Parathyroid adenoma (tissue), 2 donors: ENCODE data around the gene TMEM191C.
"Not testable (repeated sequence)": the region's sequence is repeated elsewhere in the genome, so short reads cannot be mapped to it uniquely, and the experiment has no call there.

Source experiments
- H2AFZ ChIP-seq: fragments of 300-600 bp; sonication (generic); one replicate; pipeline ENCODE4 v1.7.0; 2017; ENCODE audit warnings: antibody characterized with exemption, mild to moderate bottlenecking
- H3K27ac ChIP-seq: fragments of 300-600 bp; sonication (generic); one replicate; pipeline ENCODE4 v1.7.0; 2017
- H3K27me3 ChIP-seq: fragments of 300-600 bp; sonication (generic); one replicate; pipeline ENCODE4 v1.7.0; 2017; ENCODE audit warnings: low read length; ENCODE audit not compliant: control insufficient read depth, insufficient read depth
- H3K36me3 ChIP-seq: fragments of 300-600 bp; sonication (generic); one replicate; pipeline ENCODE4 v1.7.0; 2017; ENCODE audit warnings: low read length; ENCODE audit not compliant: control insufficient read depth, insufficient read depth
- H3K4me1 ChIP-seq: fragments of 300-600 bp; sonication (generic); one replicate; pipeline ENCODE4 v1.7.0; 2017; ENCODE audit warnings: control low read depth
- H3K4me2 ChIP-seq: fragments of 300-600 bp; sonication (generic); one replicate; pipeline ENCODE4 v1.7.0; 2017; ENCODE audit warnings: low read length
- H3K4me3 ChIP-seq: fragments of 300-600 bp; sonication (generic); one replicate; pipeline ENCODE4 v1.7.0; 2017; ENCODE audit warnings: low read depth, low read length
- H3K79me2 ChIP-seq: fragments of 300-600 bp; sonication (generic); one replicate; pipeline ENCODE4 v1.7.0; 2017; ENCODE audit warnings: control low read depth
- H3K9ac ChIP-seq: fragments of 300-600 bp; sonication (generic); one replicate; pipeline ENCODE4 v1.7.0; 2017; ENCODE audit warnings: mild to moderate bottlenecking
- H3K9me3 ChIP-seq: fragments of 300-600 bp; sonication (generic); one replicate; pipeline ENCODE4 v1.7.0; 2017; ENCODE audit warnings: low read length; ENCODE audit not compliant: control insufficient read depth
- donor health status: primary hyperparathyroidism.

TMEM191C gene

DNA sequence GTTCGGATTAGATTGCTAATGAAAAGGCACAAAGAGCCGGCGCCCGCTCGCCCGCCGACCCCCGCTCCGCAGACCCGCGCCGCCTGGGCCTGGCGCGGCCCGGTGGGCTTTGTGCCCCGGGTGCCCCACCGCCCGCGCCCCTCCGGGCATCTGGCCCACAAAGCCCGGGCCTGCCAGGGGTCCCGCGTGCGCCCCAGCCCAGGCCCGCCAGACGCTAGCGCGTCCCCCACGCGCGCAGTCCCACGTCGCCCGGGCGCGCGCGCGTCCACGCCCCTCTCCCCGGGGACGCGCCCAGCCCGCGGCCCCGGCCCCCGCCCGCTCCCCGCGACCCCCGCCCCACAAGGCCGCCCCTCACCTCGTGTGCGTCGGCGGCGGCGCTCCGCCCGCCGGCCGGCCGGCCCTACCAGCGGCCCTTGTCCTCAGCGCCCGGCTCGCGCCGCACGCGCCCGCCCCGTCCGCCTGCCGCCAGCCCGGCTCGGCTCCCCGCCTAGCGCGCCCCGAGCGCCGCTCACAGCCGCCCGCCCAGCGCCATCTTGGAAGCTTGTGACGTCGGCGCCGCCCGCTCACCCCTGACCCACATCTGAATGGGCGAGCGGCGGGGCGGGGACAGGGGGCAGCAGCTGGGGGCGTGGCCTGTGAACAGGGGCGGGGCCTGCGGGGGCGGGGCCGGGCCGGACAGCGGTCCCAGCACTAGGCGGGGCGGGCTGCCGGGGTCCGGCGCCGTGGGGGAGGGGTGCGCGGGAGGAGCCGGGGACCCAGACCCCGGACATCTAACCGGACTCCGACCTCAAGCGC is 50.0 kb downstream of the TMEM191C start:
- H3K4me1 ChIP-seq, H3K9ac ChIP-seq, H3K27me3 ChIP-seq, H3K9me3 ChIP-seq, H3K4me2 ChIP-seq, H3K4me3 ChIP-seq, H3K79me2 ChIP-seq, H3K36me3 ChIP-seq, H3K27ac ChIP-seq, H2AFZ ChIP-seq: not testable (repeated sequence)
